ENCODE results near the gene ZNF576. TPM values are rescaled to one million over a fixed set of nuclear protein-coding genes. Genes with fewer than 3 reads are reported as not detected.
"Not testable (repeated sequence)": the region's sequence is repeated elsewhere in the genome, so short reads cannot be mapped to it uniquely, and the experiment has no call there.

The ZNF576 gene
- total RNA-seq, 1 experiment from 2014 or later = 12.6 TPM

DNA sequence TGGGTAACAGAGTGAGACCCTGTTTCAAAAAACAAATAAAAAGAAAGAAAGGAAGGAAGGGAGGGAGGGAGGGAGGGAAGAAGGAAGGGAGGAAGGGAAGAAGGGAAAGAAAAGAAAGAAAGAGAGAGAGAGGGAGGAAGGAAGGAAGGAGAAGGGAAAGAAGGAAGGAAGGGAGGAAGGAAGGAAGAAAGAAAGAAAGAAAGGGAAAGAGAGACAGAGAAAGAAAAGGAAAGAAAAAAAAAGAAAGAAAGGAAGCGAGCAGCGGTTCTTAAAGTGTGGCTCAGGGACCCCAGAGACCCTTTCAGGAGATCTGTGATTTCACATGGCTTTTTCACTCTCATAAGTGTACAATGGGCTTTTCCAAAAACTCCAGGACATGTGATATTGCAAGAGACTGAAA is 53.1 kb downstream of the ZNF576 start:
- Histone ChIP-seq H3K9me3 (replicated peaks) (no peaks in the 10 kb centered on the region), H3K27ac (no peak overlapping the region), H3K36me3 (peaks cover 23% of the 10 kb centered on the region), H3K27me3 (replicated peaks) (no peaks in the 10 kb centered on the region), H3K4me3 (no peak overlapping the region), H3K4me1 (replicated peaks) (no peaks in the 10 kb centered on the region)
- DNase-seq (ENCODE audit: low read depth in 1 of 2, low spot score in 2 of 2) = no peak

DNA sequence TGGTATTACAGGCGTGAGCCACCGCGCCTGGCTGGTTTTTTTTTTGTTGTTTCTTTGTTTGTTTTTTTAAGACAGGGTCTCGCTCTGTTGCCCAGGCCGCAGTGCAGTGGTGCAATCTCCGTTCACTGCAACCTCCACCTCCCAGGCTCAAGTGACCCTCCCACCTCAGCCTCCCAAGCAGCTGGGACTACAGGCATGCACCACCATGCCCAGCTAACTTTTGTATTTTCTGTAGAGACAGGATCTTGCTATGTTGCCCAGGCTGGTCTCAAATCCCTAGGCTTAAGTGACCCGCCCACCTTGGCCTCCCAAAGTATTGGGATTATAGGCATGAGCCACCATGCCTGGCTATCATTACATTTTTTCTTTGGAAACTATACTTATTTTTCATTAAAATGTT is 53.9 kb downstream of the ZNF576 start:
- H3K9me3 ChIP-seq (replicated peaks); H3K27ac ChIP-seq; DNase-seq (ENCODE audit: low read depth in 1 of 2, low spot score in 2 of 2); H3K4me1 ChIP-seq (replicated peaks); H3K4me3 ChIP-seq; H3K27me3 ChIP-seq (replicated peaks): not testable (repeated sequence)
- peaks cover 29% of the 10 kb centered on the region for H3K36me3 ChIP-seq

Other genes with a start within 250 kb of the ZNF576 start
- 0.05 TPM in 1 of 2 replicates, not detected in the other for gene CD177, start 242.9 kb upstream of the ZNF576 start, total RNA-seq (2014; rRNA removed; shearing (Covaris generic))
- not detected in 2 replicates for gene TEX101, start 181.7 kb upstream of the ZNF576 start, total RNA-seq (2014; rRNA removed; shearing (Covaris generic))
- gene LYPD3, start 131.0 kb upstream of the ZNF576 start, total RNA-seq (2014; rRNA removed; shearing (Covaris generic)) = 0.13 TPM in 1 of 2 replicates, not detected in the other
- 15.1 and 15.8 TPM in 2 replicates for gene PHLDB3, start 91.8 kb upstream of the ZNF576 start, total RNA-seq (2014; rRNA removed; shearing (Covaris generic))
- gene ETHE1, start 69.4 kb upstream of the ZNF576 start, total RNA-seq (2014; rRNA removed; shearing (Covaris generic)) = 23.7 and 30.5 TPM in 2 replicates
- gene ZNF575, start 63.4 kb upstream of the ZNF576 start, total RNA-seq (2014; rRNA removed; shearing (Covaris generic)) = 0.09 and 0.42 TPM in 2 replicates
- gene XRCC1, start 21.1 kb upstream of the ZNF576 start, total RNA-seq (2014; rRNA removed; shearing (Covaris generic)) = 48.6 and 59.8 TPM in 2 replicates
- 1.3 TPM in 1 of 2 replicates, not detected in the other for gene PINLYP, start 20.8 kb upstream of the ZNF576 start, total RNA-seq (2014; rRNA removed; shearing (Covaris generic))
- gene IRGQ, start 461 bp upstream of the ZNF576 start, total RNA-seq (2014; rRNA removed; shearing (Covaris generic)) = 35.1 and 36.2 TPM in 2 replicates
- gene SRRM5, start 15.5 kb downstream of the ZNF576 start, total RNA-seq (2014; rRNA removed; shearing (Covaris generic)) = not detected in 2 replicates
- gene ZNF428, start 23.0 kb downstream of the ZNF576 start, total RNA-seq (2014; rRNA removed; shearing (Covaris generic)) = 64.1 and 96.9 TPM in 2 replicates
- 0.06 TPM in 1 of 2 replicates, not detected in the other for gene CADM4, start 43.3 kb downstream of the ZNF576 start, total RNA-seq (2014; rRNA removed; shearing (Covaris generic))
- gene PLAUR, start 73.6 kb downstream of the ZNF576 start, total RNA-seq (2014; rRNA removed; shearing (Covaris generic)) = 25.7 and 26.5 TPM in 2 replicates
- gene IRGC, start 119.5 kb downstream of the ZNF576 start, total RNA-seq (2014; rRNA removed; shearing (Covaris generic)) = not detected in 2 replicates
- 9.4 and 29.9 TPM in 2 replicates for gene SMG9, start 158.4 kb downstream of the ZNF576 start, total RNA-seq (2014; rRNA removed; shearing (Covaris generic))
- gene KCNN4, start 184.4 kb downstream of the ZNF576 start, total RNA-seq (2014; rRNA removed; shearing (Covaris generic)) = 1.6 and 5.1 TPM in 2 replicates
- 0.24 TPM in 1 of 2 replicates, not detected in the other for gene LYPD5, start 205.9 kb downstream of the ZNF576 start, total RNA-seq (2014; rRNA removed; shearing (Covaris generic))
- gene ZNF283, start 230.7 kb downstream of the ZNF576 start, total RNA-seq (2014; rRNA removed; shearing (Covaris generic)) = 6.6 and 11.1 TPM in 2 replicates

Measured in SJSA1 (cell line).